ENCODE measurements around the gene SSRP1.

SSRP1 gene

GRCh38 chr11:57324886-57325734 is 10.6 kb downstream of the SSRP1 start, which contains the start of gene TNKS1BP1:
TNKS1BP1 (minus strand) TSS chr11:57324952; CDS start chr11:57321885, 3,067 bp downstream.
- Histone ChIP-seq H3K36me3 (ENCODE audit: control insufficient read depth, low read length) (peaks cover 49% of the 10 kb centered on the region), H3K27ac (ENCODE audit: low read depth, low read length) (peak within 1 kb of the TSS; percentile 80), H3K4me3 (ENCODE audit: low read length) (peak within 1 kb of the TSS; percentile 87), H3K27me3 (ENCODE audit: control insufficient read depth, low read length) (no peaks in the 10 kb centered on the region), H3F3A (ENCODE audit: control insufficient read depth, insufficient read depth) (peaks cover 19% of the 10 kb centered on the region), H3K79me2 (ENCODE audit: control insufficient read depth, low read length) (no peaks in the 10 kb centered on the region), H4K20me1 (ENCODE audit: control insufficient read depth, insufficient read depth, low read depth, low read length) (no peaks in the 10 kb centered on the region), H3K4me2 (ENCODE audit: low read length) (peak within 1 kb of the TSS; percentile 91), H3K4me1 (ENCODE audit: control insufficient read depth, low read length) (peaks cover 41% of the 10 kb centered on the region), H3K9me3 (ENCODE audit: control insufficient read depth, insufficient read depth, low read length) (no peaks in the 10 kb centered on the region), H3K9me2 (replicated peaks; ENCODE audit: control insufficient read depth, low read length) (no peaks in the 10 kb centered on the region)
- TF ChIP-seq, protein P1, sequence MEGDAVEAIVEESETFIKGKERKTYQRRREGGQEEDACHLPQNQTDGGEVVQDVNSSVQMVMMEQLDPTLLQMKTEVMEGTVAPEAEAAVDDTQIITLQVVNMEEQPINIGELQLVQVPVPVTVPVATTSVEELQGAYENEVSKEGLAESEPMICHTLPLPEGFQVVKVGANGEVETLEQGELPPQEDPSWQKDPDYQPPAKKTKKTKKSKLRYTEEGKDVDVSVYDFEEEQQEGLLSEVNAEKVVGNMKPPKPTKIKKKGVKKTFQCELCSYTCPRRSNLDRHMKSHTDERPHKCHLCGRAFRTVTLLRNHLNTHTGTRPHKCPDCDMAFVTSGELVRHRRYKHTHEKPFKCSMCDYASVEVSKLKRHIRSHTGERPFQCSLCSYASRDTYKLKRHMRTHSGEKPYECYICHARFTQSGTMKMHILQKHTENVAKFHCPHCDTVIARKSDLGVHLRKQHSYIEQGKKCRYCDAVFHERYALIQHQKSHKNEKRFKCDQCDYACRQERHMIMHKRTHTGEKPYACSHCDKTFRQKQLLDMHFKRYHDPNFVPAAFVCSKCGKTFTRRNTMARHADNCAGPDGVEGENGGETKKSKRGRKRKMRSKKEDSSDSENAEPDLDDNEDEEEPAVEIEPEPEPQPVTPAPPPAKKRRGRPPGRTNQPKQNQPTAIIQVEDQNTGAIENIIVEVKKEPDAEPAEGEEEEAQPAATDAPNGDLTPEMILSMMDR (IDR thresholded peaks at IDR 0.05; ENCODE audit: low read depth, low read length, poor library complexity, severe bottlenecking): peak; percentile 13
- no peak for TF ChIP-seq EZH2phosphoT487 (IDR thresholded peaks at IDR 0.05; ENCODE audit: borderline replicate concordance, low read length)

DNA sequence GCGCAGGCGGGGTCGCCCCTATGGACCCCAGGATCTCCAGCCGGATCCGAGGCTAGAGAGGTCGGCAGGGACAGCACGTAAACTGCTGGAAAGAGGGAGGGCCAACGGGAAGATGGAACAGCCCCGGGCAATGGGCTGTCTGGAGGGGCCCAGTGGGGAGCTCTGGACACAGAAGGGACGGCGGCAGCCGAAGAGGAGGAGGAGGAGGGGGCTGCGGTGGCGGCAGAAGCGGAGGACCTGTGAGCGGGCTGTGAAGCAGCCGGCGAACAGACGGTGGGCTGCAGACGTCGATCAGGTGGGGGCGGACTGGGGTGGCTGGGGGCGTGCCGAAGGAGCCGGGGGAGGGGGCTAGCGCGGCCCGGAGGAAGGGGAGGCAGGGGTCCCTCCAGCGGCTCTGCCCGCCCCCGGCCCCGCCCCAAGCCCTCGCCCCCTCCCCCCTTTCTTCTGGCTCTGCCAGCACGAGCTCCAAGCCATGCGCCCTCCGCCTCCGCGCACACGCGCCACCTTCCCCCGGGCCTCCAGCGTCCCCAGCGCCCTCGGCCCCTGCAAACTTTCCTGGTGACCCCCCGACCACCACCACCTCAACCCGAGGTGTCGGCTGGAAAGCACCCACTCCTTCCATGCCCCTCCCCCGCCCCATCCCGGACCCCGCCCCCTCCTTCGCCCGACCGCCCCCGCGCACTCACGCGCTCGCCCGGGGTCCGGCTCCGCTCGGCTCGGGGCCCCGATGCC is 11.4 kb downstream of the SSRP1 start:
- Histone ChIP-seq H3K4me2 (ENCODE audit: low read length) (peak overlapping the region; percentile 91), H4K20me1 (ENCODE audit: control insufficient read depth, insufficient read depth, low read depth, low read length) (no peaks in the 10 kb centered on the region), H3K9me3 (ENCODE audit: control insufficient read depth, insufficient read depth, low read length) (no peaks in the 10 kb centered on the region), H3K79me2 (ENCODE audit: control insufficient read depth, low read length) (no peaks in the 10 kb centered on the region), H3K4me1 (ENCODE audit: control insufficient read depth, low read length) (peaks cover 41% of the 10 kb centered on the region), H3F3A (ENCODE audit: control insufficient read depth, insufficient read depth) (peaks cover 19% of the 10 kb centered on the region), H3K27me3 (ENCODE audit: control insufficient read depth, low read length) (no peaks in the 10 kb centered on the region), H3K27ac (ENCODE audit: low read depth, low read length) (no peak overlapping the region), H3K9me2 (replicated peaks; ENCODE audit: control insufficient read depth, low read length) (no peaks in the 10 kb centered on the region), H3K36me3 (ENCODE audit: control insufficient read depth, low read length) (peaks cover 42% of the 10 kb centered on the region), H3K4me3 (ENCODE audit: low read length) (peak overlapping the region; percentile 87)
- TF ChIP-seq EZH2phosphoT487 (IDR thresholded peaks at IDR 0.05; ENCODE audit: borderline replicate concordance, low read length): no peak
- TF ChIP-seq, protein P1 (IDR thresholded peaks at IDR 0.05; ENCODE audit: low read depth, low read length, poor library complexity, severe bottlenecking): no peak

GRCh38 chr11:57323855-57324153 is 11.9 kb downstream of the SSRP1 start:
- Histone ChIP-seq H3K27me3 (ENCODE audit: control insufficient read depth, low read length) (no peaks in the 10 kb centered on the region), H3K4me2 (ENCODE audit: low read length) (peak overlapping the region; percentile 91), H3K4me3 (ENCODE audit: low read length) (peak overlapping the region; percentile 87), H4K20me1 (ENCODE audit: control insufficient read depth, insufficient read depth, low read depth, low read length) (no peaks in the 10 kb centered on the region), H3K36me3 (ENCODE audit: control insufficient read depth, low read length) (peaks cover 36% of the 10 kb centered on the region), H3K9me3 (ENCODE audit: control insufficient read depth, insufficient read depth, low read length) (no peaks in the 10 kb centered on the region), H3K4me1 (ENCODE audit: control insufficient read depth, low read length) (peaks cover 41% of the 10 kb centered on the region), H3K79me2 (ENCODE audit: control insufficient read depth, low read length) (no peaks in the 10 kb centered on the region), H3F3A (ENCODE audit: control insufficient read depth, insufficient read depth) (peaks cover 19% of the 10 kb centered on the region), H3K27ac (ENCODE audit: low read depth, low read length) (no peak overlapping the region), H3K9me2 (replicated peaks; ENCODE audit: control insufficient read depth, low read length) (no peaks in the 10 kb centered on the region)
- TF ChIP-seq, protein P1 (IDR thresholded peaks at IDR 0.05; ENCODE audit: low read depth, low read length, poor library complexity, severe bottlenecking): no peak
- TF ChIP-seq EZH2phosphoT487 (IDR thresholded peaks at IDR 0.05; ENCODE audit: borderline replicate concordance, low read length): no peak

Measured in DOHH2 (cell line).